Vagina (tissue), 2 donors: ENCODE results near the gene CRABP1. TPM values are rescaled to one million over a fixed set of nuclear protein-coding genes. Genes with fewer than 3 reads are reported as not detected.
"Not testable (repeated sequence)": the region's sequence is repeated elsewhere in the genome, so short reads cannot be mapped to it uniquely, and the experiment has no call there.

Experiments used
- DNase-seq, 2 donors: peaks; one replicate each; pipeline ENCODE4 v3.0.0-alpha.2; 2017; ENCODE audit errors: extremely low spot score in 2 of 2
- H3K27ac ChIP-seq: fragments of 200-600 bp; sonication (generic); one replicate; pipeline ENCODE4 v1.5.1; 2019
- H3K27me3 ChIP-seq: fragments of 200-600 bp; sonication (generic); one replicate; pipeline ENCODE4 v1.5.1; 2019
- H3K36me3 ChIP-seq, 2 donors: fragments of 200-600 bp; sonication (generic); one replicate each; pipeline ENCODE4 v1.5.1; 2017 to 2019
- H3K4me1 ChIP-seq: fragments of 200-600 bp; sonication (generic); one replicate; pipeline ENCODE4 v1.5.1; 2019
- H3K4me3 ChIP-seq, 2 donors: fragments of 200-600 bp; sonication (generic); 1 replicate in 1 of 2; 2 replicates in 1 of 2; pipeline ENCODE4 v1.5.1; 2016 to 2019
- H3K9me3 ChIP-seq: fragments of 200-600 bp; sonication (generic); one replicate; pipeline ENCODE4 v1.5.1; 2019
- CTCF ChIP-seq, 3 experiments: fragments of 450-650 bp in 2 of 3; fragments of 200-600 bp in 1 of 3; sonication (generic) in 1 of 3; IDR thresholded peaks; one replicate each; pipeline ENCODE4 v1.5.1; 2017 to 2019; ENCODE audit warnings: antibody characterized with exemption in 3 of 3, mild to moderate bottlenecking in 2 of 3, moderate library complexity in 2 of 3
- POLR2A ChIP-seq, 2 donors: fragments of 450-650 bp; IDR thresholded peaks; one replicate each; pipeline ENCODE4 v1.6.1; 2017; ENCODE audit warnings: antibody characterized with exemption in 2 of 2, mild to moderate bottlenecking in 2 of 2, moderate library complexity in 2 of 2
- POLR2AphosphoS5 ChIP-seq, 2 donors: sonication (generic); formaldehyde crosslinking; IDR thresholded peaks; one replicate each; pipeline ENCODE4 v1.9.0; 2017; ENCODE audit warnings: antibody characterized with exemption in 2 of 2, mild to moderate bottlenecking in 2 of 2, low read depth in 1 of 2; ENCODE audit not compliant: insufficient read depth in 1 of 2
- intact Hi-C: fragments of 100-400 bp; cut with DNase I; formaldehyde crosslinking; loops from one replicate; pipeline ENCODE4 v1.15.1; 2023
- total RNA-seq: library from RNA; depleted of rRNA; stranded (reverse); fragments of >200 nt; gene quantifications from one replicate; pipeline ENCODE4 v1.2.3, GENCODE V29; 2016

Gene CRABP1
- total RNA-seq, 1 donor from 2014 or later, result not detected

DNA sequence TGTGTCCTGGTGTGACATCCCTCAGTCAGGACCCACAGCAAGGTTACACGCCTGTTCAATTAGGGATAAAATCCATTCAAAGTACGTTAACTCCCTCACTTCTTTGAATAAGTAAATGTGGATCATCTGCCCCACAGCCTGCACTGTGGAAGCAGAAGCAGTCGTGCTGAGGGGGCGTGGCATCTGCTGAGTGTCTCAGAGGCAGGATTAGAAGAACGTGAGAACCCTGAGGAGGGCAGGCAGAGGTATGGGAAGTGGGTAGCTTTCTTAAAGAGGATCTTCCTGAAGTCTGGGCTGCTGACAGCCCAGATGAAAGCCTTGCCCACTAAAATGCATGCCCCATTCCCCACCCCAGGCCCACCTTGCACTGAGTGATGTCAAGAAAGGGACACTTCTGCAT, 28.5 kb downstream of the CRABP1 start:
- no peak overlapping the region for H3K4me3 ChIP-seq
- H3K27ac ChIP-seq, result no peak overlapping the region
- TF ChIP-seq CTCF (IDR thresholded peaks at IDR 0.05) (no peak), POLR2A (IDR thresholded peaks at IDR 0.05) (no peak), POLR2AphosphoS5 (IDR thresholded peaks at IDR 0.05; ENCODE audit: insufficient read depth in 1 of 2, low read depth in 1 of 2) (no peak)
- H3K9me3 ChIP-seq, result no peaks in the 10 kb centered on the region
- H3K36me3 ChIP-seq, result no peaks in the 10 kb centered on the region
- intact Hi-C loops, result no loop called here
- DNase-seq, result no peak
- no peaks in the 10 kb centered on the region for H3K27me3 ChIP-seq
- H3K4me1 ChIP-seq, result peaks cover 3% of the 10 kb centered on the region

GRCh38 chr15:78369161-78369560, 29.0 kb downstream of the CRABP1 start:
- Histone ChIP-seq H3K27me3 (no peaks in the 10 kb centered on the region), H3K9me3 (no peaks in the 10 kb centered on the region)
- intact Hi-C loops, result no loop called here

DNA sequence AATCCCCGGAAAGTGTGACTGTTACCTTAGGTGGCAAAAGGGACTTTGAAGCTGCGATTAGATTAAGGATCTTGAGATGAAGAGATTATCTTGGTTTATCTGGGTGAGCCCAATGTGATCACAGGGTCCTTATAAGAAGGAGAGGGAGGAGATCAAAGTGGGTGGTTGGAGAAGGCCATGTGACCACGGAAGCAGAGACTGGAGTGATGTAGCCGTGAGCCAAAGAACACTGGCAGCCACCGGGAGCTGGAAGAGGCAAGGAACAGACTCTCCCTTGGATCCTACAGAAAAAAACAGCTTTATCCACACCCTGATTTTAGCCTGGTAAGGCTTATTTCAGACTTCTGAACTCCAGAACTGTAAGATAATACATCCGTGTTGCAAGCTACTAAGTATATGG, 29.9 kb downstream of the CRABP1 start:
- Histone ChIP-seq H3K27me3 (no peaks in the 10 kb centered on the region), H3K9me3 (no peaks in the 10 kb centered on the region), H3K4me1 (no peaks in the 10 kb centered on the region), H3K36me3 (no peaks in the 10 kb centered on the region), H3K27ac (no peak overlapping the region), H3K4me3 (no peak overlapping the region)
- intact Hi-C loops, result no loop called here
- DNase-seq, result no peak
- no peak for TF ChIP-seq POLR2A (IDR thresholded peaks at IDR 0.05)
- no peak for TF ChIP-seq POLR2AphosphoS5 (IDR thresholded peaks at IDR 0.05; ENCODE audit: insufficient read depth in 1 of 2, low read depth in 1 of 2)
- no peak for TF ChIP-seq CTCF (IDR thresholded peaks at IDR 0.05)

More at GRCh38 chr15:78369161-78369560, 29.0 kb downstream of the CRABP1 start:
- Histone ChIP-seq H3K4me1 (no peaks in the 10 kb centered on the region), H3K27ac (no peak overlapping the region), H3K36me3 (no peaks in the 10 kb centered on the region), H3K4me3 (no peak overlapping the region)
- DNase-seq, result no peak
- TF ChIP-seq CTCF (IDR thresholded peaks at IDR 0.05), result no peak
- no peak for TF ChIP-seq POLR2AphosphoS5 (IDR thresholded peaks at IDR 0.05; ENCODE audit: insufficient read depth in 1 of 2, low read depth in 1 of 2)

DNA sequence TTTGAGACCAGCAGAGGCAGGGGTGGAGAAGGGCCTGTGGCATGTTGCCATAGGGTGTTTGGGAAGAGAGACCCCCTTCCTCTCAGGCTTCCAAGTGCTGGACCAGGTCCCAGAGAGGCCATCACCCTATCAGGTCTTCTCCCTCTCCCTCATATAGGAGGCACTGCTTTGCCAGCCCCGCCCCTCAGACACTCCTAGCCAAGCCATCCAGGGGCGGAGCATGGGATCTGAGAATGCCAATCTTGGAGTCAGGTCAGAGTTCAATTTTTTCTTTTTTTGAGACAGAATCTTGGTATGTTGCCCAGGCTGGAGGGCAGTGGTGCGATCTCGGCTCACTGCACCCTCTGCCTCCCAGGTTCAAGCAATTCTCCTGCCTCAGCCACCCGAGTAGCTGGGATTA, 32.7 kb downstream of the CRABP1 start:
- no peak overlapping the region for H3K27ac ChIP-seq
- no peak for DNase-seq
- no peaks in the 10 kb centered on the region for H3K9me3 ChIP-seq
- intact Hi-C loops, result no loop called here
- H3K36me3 ChIP-seq, result no peaks in the 10 kb centered on the region
- no peak overlapping the region for H3K4me3 ChIP-seq
- TF ChIP-seq CTCF (IDR thresholded peaks at IDR 0.05), result no peak
- no peaks in the 10 kb centered on the region for H3K27me3 ChIP-seq
- no peaks in the 10 kb centered on the region for H3K4me1 ChIP-seq

- Histone ChIP-seq H3K36me3 (no peaks in the 10 kb centered on the region), H3K4me3 (no peak overlapping the region), H3K4me1 (no peaks in the 10 kb centered on the region), H3K27me3 (no peaks in the 10 kb centered on the region), H3K27ac (no peak overlapping the region), H3K9me3 (no peaks in the 10 kb centered on the region)
- TF ChIP-seq CTCF (IDR thresholded peaks at IDR 0.05) (no peak), POLR2A (IDR thresholded peaks at IDR 0.05) (no peak), POLR2AphosphoS5 (IDR thresholded peaks at IDR 0.05; ENCODE audit: insufficient read depth in 1 of 2, low read depth in 1 of 2) (no peak)
- no peak for DNase-seq
- intact Hi-C loops, result no loop called here
Observed at GRCh38 chr15:78374436-78375393, 34.6 kb downstream of the CRABP1 start.

DNA sequence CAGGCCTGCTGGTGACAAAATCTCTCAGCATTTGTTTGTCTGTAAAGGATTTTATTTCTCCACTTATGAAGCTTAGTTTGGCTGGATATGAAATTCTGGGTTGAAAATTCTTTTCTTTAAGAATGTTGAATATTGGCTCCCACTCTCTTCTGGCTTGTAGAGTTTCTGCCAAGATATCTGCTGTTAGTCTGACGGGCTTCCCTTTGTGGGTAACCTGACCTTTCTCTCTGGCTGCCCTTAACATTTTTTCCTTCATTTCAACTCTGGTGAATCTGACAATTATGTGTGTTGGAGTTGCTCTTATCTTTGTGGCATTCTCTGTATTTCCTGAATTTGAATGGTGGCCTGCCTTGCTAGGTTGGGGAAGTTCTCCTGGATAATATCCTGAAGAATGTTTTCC, 40.0 kb downstream of the CRABP1 start:
- intact Hi-C loops, H3K4me3 ChIP-seq, H3K27me3 ChIP-seq: not testable (repeated sequence)

More for the DNA sequence above, 40.0 kb downstream of the CRABP1 start:
- H3K36me3 ChIP-seq, H3K27ac ChIP-seq, DNase-seq, H3K4me1 ChIP-seq, H3K9me3 ChIP-seq: not testable (repeated sequence)
